HG02943 (cell line): ENCODE results near the gene ZNF629.

Source experiments
- ATAC-seq: cut with Tn5 transposase; IDR thresholded peaks from one replicate; pipeline ENCODE4 v1.9.1; 2021; ENCODE audit warnings: mild to moderate bottlenecking, low read depth, moderate library complexity; ENCODE audit not compliant: unreplicated experiment

ZNF629 gene

GRCh38 chr16:30768583-30769181 lies 18.3 kb downstream of the ZNF629 start:
- ATAC-seq = no peak

DNA sequence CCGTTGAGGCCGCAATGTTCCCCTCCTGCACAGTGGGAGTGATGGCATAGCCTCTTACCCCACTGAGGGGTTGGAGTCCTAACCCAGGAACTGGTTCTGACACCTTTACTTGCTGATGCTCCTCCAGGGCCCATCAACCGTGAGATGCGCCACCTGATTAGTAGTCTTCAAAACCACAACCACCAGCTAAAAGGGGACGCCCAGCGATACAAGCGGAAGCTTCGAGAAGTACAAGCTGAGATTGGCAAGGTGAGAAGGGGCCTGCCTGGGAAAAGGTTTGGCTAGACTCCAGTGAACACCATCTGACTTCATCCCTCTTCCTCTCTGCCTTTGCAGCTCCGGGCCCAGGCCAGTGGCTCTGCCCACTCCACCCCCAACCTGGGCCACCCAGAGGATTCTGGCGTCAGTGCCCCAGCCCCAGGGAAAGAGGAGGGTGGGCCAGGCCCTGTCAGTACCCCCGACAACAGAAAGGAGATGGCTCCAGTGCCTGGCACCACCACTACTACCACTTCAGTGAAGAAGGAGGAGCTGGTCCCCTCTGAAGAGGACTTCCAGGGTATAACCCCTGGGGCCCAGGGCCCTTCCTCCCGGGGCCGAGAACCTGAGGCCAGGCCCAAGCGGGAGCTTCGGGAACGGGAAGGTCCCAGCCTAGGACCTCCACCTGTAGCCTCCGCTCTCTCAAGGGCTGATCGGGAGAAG lies 19.1 kb downstream of the ZNF629 start:
- ATAC-seq = no peak

GRCh38 chr16:30766933-30767284 lies 20.1 kb downstream of the ZNF629 start:
- no peak for ATAC-seq

DNA sequence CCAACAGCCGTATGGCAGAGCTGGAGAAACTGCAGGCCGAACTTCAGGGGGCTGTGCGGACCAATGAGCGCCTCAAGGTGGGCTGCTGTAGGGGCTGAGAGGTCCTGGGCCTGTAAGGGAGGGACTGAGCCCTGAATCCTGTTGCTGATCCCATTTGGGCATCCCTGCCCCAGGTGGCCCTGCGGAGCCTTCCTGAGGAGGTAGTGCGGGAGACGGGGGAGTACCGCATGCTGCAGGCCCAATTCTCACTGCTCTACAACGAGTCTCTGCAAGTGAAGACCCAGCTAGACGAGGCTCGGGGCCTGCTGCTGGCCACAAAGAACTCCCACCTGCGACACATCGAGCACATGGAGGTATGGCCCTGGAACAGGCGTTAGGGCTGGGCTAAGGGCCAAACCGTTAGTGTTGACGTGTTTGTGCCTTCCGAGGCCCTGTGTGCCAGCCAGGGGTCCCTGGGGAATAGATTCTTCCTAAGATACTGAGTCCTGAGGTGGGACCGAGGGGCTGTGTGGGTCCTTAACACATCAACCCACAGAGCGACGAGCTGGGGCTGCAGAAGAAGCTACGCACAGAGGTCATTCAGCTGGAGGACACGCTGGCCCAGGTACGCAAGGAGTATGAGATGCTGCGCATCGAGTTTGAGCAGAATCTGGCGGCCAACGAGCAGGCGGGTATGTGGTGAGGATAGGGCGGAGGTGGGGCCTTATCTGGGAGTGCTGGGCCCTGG lies 20.6 kb downstream of the ZNF629 start:
- ATAC-seq = no peak

DNA sequence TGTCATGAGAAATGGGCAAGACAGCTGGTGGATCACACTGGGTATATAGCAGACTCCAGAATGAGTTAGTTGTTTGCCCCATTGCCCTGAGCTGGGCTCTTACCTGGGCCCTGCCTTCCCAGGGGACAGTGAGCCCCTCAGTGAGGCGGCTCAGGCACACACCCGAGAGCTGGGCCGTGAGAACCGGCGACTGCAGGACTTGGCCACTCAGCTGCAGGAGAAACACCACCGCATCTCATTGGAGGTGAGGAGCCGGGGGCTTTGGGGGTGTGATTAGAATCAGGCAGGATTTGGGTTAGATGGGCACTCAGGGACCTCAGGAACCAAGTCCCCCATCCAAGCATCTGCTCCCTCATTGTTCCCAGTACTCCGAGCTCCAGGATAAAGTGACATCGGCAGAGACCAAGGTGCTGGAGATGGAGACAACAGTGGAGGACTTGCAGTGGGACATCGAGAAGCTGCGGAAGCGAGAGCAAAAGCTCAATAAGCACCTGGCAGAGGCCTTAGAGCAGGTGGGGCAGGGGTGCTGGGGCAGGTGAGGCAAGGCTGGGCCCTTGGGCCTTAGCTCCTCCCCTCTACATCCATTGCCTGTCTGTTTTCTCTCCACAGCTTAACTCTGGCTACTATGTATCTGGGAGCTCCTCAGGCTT lies 22.1 kb downstream of the ZNF629 start:
- no peak for ATAC-seq

DNA sequence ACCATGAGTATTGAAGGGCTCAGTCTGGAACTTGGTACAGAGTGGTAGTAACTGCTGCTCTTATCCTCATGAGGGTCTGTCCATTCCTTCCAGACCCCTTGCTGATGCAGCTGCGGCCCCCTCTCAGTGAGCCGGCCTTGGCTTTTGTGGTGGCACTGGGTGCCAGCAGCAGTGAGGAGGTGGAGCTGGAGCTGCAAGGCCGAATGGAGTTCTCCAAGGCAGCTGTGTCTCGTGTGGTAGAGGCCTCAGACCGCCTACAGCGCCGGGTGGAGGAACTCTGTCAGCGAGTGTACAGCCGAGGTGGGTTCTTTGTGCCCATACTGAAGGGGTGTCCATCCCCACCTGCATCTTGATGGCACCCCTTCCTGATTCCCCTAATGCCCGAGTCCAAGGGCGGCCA lies 22.9 kb downstream of the ZNF629 start:
- ATAC-seq = no peak

DNA sequence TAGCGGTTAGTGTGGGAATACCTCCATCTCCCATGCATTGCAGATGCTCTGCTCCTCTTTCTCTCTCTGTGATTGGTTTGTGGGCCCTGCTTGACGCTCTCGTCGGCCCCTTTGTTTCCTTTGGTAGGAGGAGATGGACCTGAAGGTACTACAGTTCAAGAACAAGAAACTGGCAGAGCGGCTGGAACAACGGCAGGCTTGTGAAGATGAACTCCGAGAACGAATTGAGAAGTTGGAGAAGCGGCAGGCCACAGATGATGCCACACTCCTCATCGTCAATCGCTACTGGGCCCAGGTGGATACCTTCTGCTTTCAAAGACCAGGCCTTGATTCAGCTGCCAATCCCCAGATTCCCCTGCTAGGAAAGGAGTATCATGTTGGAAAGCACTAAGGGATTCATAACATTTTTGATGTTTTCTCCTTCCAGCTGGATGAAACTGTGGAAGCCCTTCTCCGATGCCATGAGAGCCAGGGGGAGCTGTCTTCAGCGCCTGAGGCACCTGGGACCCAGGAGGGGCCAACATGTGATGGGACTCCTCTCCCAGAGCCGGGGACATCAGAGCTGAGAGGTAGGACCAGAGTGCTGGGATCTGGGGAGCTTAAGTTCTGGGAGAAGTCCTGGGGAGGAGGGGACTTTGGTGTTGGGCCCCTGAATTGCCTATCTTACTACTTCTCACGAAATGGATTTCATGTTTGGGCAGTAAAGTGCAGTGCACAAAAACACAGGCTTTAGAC lies 23.8 kb downstream of the ZNF629 start:
- ATAC-seq = no peak

DNA sequence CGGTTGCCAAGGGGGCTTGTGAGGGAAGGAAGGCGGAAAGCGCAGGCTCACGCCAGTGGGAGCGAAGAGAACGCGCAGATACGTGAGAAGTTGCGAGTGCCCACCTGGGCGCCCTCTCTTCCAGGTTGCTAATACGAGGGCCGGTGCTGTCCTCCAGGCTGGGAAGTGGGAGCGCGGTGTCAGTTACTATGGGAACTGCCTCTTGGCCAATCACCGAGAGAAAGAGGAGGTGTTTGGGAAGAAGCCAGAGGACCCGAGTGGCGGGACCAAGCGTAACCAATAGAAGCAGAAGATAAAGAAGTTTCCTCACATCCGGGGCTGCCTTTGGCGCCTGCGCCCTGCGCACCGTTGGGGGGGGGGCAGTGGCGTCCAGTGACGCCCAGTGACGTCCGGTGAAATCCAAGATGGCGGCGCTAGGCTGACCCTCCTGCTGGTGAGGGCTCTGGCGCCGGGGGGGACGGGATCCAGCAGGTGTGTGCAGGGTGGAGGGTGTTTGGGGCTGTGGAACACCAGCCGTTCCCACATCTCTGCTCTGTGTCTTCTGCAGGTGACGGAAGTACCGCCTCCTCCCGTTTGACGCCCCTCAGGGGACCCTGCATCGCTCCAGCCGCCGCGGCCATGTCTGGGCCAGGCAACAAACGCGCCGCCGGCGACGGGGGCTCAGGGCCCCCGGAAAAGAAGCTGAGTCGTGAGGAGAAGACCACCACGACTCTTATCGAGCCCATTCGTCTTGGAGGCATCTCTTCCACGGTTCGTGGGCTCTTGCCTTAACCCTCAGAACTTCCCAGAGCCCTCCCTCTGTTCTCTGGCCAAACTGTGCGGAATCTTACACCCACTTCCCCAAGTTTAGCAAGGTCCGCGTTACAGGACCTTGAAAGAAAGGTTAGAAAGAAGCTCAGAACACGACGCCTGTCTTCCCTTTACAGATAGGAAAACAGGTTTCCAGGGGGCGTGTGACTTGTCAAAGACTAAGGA lies 24.8 kb downstream of the ZNF629 start, which contains the start of the genes CFAP119 and RNF40:
TSS of gene CFAP119 (minus strand) at position 135 of the 975 bp plus-strand sequence. CDS start 314 bp downstream, outside the sequence.
TSS of gene RNF40 (plus strand) at position 395 of the 975 bp plus-strand sequence. CDS start at position 619, 224 bp downstream.
- peak; percentile 75 for ATAC-seq

GRCh38 chr16:30761427-30761927 lies 25.5 kb downstream of the ZNF629 start:
- ATAC-seq = peak; percentile 28

GRCh38 chr16:30760577-30761426 lies 26.2 kb downstream of the ZNF629 start:
- no peak for ATAC-seq

GRCh38 chr16:30760001-30760559 lies 26.9 kb downstream of the ZNF629 start:
- ATAC-seq = no peak

GRCh38 chr16:30758988-30759491 lies 28.0 kb downstream of the ZNF629 start:
- no peak for ATAC-seq

DNA sequence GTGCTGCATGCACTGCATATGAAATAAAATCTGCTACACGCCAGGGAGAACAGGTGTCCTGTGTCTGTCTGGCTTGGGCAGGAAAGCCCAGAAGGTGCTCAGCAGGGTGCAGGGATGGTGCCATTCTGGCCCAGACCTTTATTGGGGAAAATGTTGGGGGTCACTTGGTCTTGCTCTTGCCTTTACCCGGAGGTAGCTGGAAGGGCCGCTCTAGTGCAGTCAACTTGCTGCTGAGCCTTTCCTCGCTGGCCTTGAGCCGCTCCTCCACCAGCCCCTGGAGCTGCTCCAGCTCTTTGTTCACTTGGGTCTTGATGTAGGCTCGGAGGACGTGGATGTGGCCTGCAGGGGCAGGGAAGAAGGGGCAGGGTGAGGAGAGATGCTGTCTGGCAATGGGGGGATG lies 29.7 kb downstream of the ZNF629 start:
- no peak for ATAC-seq

DNA sequence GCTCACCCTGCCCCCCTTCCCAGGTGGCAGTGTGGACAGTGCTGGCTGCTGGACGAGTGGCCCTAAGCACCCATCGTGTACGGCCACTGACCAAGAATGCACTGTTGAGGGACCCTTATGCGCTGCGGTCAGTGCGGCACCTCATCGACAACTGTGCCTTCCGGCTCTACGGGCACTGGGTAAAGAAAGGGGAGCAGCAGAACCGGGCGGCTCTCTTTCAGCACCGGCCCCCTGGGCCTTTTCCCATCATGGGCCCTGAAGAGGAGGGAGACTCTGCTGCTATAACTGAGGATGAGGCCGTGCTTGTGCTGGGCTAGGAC lies 30.3 kb downstream of the ZNF629 start:
- ATAC-seq = no peak

- ATAC-seq = no peak
These were observed 30.8 kb downstream of the ZNF629 start for GRCh38 chr16:30755955-30756780.

DNA sequence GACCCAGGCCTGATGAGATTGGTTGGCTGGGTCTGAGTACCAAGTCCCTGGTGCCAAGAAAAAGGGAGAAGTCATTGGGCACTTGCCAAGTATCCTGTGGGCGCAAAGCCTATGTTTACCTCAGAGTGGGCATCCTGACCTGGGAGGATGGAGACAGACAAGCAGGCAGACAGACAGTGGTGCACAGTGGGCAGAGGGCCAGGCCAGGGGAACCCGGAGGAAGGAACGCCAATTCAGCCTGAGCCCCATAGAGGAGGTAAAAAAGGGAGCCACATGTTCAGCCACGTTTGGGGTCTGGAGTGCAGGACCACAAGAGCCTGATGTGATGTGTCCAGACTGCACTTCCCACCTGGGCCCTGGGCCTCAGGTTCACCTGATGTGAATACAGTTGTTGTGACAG lies 33.4 kb downstream of the ZNF629 start:
- ATAC-seq = no peak

DNA sequence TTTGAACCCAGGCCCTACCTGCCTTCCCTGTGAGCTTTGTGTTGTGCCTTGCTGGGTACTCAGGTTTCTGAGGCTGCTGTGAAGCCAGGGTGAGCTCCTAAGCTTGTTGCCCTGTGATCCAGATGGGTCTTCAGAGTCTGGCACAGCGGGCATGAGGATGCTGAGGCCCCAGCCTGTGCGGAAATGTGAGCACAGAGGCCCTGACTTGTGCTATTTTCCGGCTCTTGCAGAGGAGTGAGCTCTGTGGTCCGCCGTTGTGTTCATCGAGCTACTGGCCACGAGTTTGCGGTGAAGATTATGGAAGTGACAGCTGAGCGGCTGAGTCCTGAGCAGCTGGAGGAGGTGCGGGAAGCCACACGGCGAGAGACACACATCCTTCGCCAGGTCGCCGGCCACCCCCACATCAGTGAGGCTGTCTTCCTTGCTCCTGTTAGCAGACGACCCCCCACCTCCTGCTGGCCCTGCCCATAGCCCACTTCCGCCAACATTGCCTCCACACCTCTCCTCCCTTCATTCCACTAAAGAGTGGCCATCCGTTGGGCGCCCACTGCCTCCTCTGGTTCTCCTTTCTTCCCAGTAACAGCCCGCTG lies 36.0 kb downstream of the ZNF629 start:
- no peak for ATAC-seq
